Lower leg skin (tissue), 4 donors: ENCODE results near the gene ZNF665. TPM values are rescaled to one million over a fixed set of nuclear protein-coding genes. Genes with fewer than 3 reads are reported as not detected.

ENCODE experiments used
- DNase-seq, 2 donors: peaks; one replicate each; pipeline ENCODE4 v3.0.0-alpha.2; 2019; ENCODE audit warnings: low spot score in 2 of 2
- H3K4me3 ChIP-seq: fragments of 200-600 bp; sonication (generic); 2 replicates; pipeline ENCODE4 v1.5.1; 2017; ENCODE audit warnings: mild to moderate bottlenecking, low read depth; ENCODE audit not compliant: poor library complexity, severe bottlenecking
- CTCF ChIP-seq, 3 donors: fragments of 450-650 bp; IDR thresholded peaks; one replicate each; pipeline ENCODE4 v1.5.1; 2016; ENCODE audit warnings: antibody characterized with exemption in 3 of 3, mild to moderate bottlenecking in 3 of 3, moderate library complexity in 2 of 3
- POLR2A ChIP-seq, 2 donors: fragments of 450-650 bp; IDR thresholded peaks; one replicate each; pipeline ENCODE4 v1.6.1; 2016 to 2017; ENCODE audit warnings: antibody characterized with exemption in 2 of 2, mild to moderate bottlenecking in 1 of 2, moderate library complexity in 1 of 2
- WGBS, 2 donors: methylation state at CpG; one replicate each; pipeline ENCODE4 v1.1.5; 2018; 5-methylcytosine and 5-hydroxymethylcytosine counted together
- intact Hi-C: fragments of 100-400 bp; cut with DNase I; formaldehyde crosslinking; loops from one replicate; pipeline ENCODE4 v1.15.0; 2023; ENCODE audit warnings: low total_unique reads
- total RNA-seq, 4 donors: library from RNA; depleted of rRNA; stranded (reverse); fragments of >200 nt; gene quantifications; one replicate each; pipeline ENCODE4 v1.1.0, GENCODE V29; 2016

The ZNF665 gene
- total RNA-seq, 4 donors from 2014 or later = 2.4 to 4.9 (median 3.4) TPM

DNA sequence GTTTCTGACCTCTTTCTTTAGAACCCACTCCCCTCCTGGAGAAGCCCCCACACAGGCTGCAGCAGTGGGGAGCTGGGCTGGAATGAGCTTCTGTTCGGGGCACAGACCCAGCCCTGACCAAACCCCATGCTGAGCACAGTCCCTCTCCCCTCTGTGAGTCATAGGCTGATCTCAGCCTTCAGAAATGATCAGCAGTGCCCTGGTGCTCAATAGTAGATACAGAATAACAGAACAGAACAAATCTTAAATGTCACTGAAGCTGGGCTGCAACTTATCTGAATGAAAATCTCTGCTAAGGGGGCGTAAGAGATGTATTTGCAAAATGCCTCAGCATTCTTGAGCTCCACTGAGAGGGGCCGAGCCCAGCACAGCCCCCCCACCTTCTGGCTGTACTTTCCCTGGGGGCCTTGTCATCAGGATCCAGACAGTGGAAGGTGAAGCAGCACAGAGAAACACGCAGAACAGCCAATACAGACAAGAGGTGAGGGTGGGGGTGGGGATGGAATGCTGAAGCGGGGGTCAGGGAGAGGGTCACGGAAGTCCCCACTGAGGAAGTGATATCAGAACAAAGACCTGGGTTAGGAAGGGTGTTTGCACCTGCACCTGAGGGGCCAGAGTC lies 9.9 kb downstream of the ZNF665 start:
- no peak for DNase-seq
- 81 to 85% methylated on average over 6 of the region's 6 CpGs for WGBS, 2 donors
- intact Hi-C loops = no loop called here
- H3K4me3 ChIP-seq = no peak overlapping the region
- TF ChIP-seq POLR2A (IDR thresholded peaks at IDR 0.05) (no peak), CTCF (IDR thresholded peaks at IDR 0.05) (no peak)

DNA sequence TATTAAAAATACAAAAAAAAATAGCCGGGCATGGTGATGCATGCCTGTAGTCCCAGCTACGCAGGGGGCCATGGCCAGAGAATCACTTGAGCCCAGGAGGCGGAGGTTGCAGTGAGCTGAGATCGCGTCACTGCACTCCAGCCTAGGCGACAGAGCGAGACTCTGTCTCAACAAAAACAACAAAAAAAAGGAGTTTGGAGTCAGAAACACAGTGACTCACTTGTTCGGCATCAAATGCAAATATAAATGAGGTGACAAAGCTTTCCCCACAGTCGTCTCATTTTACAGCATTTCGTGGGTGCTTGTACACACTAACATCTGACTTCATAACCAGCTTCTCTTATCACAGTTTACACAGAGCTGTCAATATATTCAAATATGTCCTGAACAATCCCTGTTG lies 11.0 kb downstream of the ZNF665 start:
- H3K4me3 ChIP-seq = no peak overlapping the region
- intact Hi-C loops = no loop called here
- no peak for DNase-seq
- TF ChIP-seq POLR2A (IDR thresholded peaks at IDR 0.05) (no peak), CTCF (IDR thresholded peaks at IDR 0.05) (no peak)
- 92 to 96% methylated on average over 10 of the region's 10 CpGs for WGBS, 2 donors

GRCh38 chr19:53177986-53178385 lies 15.2 kb downstream of the ZNF665 start:
- intact Hi-C loops = no loop called here
- H3K4me3 ChIP-seq = no peak overlapping the region
- DNase-seq = no peak
- WGBS, 2 donors = 92 to 96% methylated on average over 5 of the region's 5 CpGs
- TF ChIP-seq POLR2A (IDR thresholded peaks at IDR 0.05) (no peak), CTCF (IDR thresholded peaks at IDR 0.05) (no peak)

DNA sequence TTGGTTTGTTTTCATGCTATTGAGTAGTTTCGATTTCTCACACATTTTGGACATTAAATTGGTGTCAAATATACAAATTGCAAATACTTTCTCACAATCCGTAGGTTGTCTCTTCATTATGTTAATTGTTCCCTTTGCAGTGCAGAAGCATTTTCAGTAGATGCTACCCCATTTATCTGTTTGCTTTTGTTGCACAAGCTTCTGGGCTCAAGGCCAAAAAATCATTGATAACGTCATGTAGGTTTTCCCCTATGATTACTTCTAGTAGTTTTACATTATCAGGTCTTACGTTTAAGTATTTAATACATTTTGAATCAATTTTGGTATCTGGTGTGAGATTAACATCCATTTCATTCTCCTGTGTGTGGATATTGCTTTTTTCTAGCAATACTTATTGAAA lies 20.3 kb downstream of the ZNF665 start:
- no peak for TF ChIP-seq CTCF (IDR thresholded peaks at IDR 0.05)
- no peak for TF ChIP-seq POLR2A (IDR thresholded peaks at IDR 0.05)
- H3K4me3 ChIP-seq = no peak overlapping the region
- 53 to 55% methylated on average over 4 of the region's 4 CpGs for WGBS, 2 donors
- intact Hi-C loops = no loop called here
- no peak for DNase-seq

- intact Hi-C loops = no loop called here
- H3K4me3 ChIP-seq = no peak overlapping the region
- no peak for DNase-seq
- no peak for TF ChIP-seq CTCF (IDR thresholded peaks at IDR 0.05)
- no peak for TF ChIP-seq POLR2A (IDR thresholded peaks at IDR 0.05)
- 96 to 100% methylated on average over 3 of the region's 3 CpGs for WGBS, 2 donors
Observed at GRCh38 chr19:53165691-53166091, 27.5 kb downstream of the ZNF665 start.

GRCh38 chr19:53161123-53161522 lies 32.0 kb downstream of the ZNF665 start:
- TF ChIP-seq POLR2A (IDR thresholded peaks at IDR 0.05) (no peak), CTCF (IDR thresholded peaks at IDR 0.05) (no peak)
- WGBS, 2 donors = 73 to 80% methylated on average over 3 of the region's 3 CpGs
- H3K4me3 ChIP-seq = no peak overlapping the region
- intact Hi-C loops = no loop called here
- DNase-seq = no peak
